HG02642 (cell line): ENCODE results near the gene RPL7A.
A peak's percentile ranks its signal among the peaks of the same experiment; 100 is the strongest.
"Not testable (repeated sequence)": the region's sequence is repeated elsewhere in the genome, so short reads cannot be mapped to it uniquely, and the experiment has no call there.

Experiments used
- ATAC-seq: cut with Tn5 transposase; IDR thresholded peaks from one replicate; pipeline ENCODE4 v1.9.1; 2021; ENCODE audit warnings: mild to moderate bottlenecking; ENCODE audit not compliant: unreplicated experiment, poor library complexity

Gene RPL7A

DNA sequence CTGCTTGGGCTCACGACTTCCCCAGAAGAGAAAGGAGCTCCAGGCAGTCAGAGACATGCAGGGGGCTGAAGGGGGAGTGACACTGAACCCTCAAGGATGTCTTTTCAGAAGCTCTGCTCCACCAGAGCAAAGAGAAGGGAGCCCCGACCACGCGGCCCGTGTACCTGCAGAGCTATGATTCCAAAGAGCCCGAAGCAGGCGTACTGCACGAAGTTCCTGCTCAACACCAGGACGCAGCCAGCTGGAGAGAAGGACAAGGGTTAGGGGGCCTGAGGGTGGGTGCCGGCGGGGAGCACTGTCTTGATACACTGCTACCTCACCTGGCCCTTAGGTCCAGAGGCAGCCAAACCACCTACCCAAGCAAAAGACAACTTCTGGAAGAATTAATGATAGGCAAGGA is 18.4 kb downstream of the RPL7A start:
- ATAC-seq, result no peak

DNA sequence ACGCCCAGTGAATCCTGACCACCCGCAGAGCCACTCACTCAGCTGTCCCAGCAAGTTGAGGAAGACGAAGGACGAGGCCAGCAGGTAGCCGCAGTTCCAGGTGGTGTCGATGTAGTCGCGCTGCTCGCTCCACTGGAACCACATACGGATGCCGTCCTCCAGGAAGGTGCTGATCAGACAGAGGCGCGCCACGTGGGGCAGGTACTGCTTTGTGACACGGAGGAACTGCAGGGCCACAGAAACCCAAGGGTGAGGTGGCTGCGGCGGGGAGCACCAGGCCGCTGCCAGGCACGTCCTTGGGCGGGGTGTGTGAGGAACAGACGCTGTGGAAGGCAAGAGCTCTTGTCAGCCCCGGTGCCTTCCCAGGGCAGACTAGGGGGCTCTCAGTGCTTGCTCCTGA is 19.2 kb downstream of the RPL7A start:
- no peak for ATAC-seq

DNA sequence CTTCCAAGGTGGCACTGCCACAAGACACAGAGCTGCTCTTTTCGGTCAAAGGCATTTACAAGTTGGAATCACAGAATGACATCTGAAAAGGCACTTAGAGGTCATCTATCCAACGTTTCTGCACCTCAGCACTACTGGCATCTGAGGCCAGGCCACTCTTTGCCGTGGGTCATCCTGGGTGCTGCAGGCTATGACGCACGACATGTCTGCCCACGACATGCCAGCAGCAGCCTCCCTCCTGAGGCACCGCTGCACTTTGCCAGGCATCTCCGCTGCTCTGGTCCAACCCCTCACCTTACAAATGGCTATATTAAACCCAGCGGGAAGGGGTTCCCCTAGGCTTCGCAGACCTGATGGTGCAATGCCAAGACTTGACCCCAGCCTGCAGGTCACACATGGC is 19.8 kb downstream of the RPL7A start:
- ATAC-seq, result no peak

DNA sequence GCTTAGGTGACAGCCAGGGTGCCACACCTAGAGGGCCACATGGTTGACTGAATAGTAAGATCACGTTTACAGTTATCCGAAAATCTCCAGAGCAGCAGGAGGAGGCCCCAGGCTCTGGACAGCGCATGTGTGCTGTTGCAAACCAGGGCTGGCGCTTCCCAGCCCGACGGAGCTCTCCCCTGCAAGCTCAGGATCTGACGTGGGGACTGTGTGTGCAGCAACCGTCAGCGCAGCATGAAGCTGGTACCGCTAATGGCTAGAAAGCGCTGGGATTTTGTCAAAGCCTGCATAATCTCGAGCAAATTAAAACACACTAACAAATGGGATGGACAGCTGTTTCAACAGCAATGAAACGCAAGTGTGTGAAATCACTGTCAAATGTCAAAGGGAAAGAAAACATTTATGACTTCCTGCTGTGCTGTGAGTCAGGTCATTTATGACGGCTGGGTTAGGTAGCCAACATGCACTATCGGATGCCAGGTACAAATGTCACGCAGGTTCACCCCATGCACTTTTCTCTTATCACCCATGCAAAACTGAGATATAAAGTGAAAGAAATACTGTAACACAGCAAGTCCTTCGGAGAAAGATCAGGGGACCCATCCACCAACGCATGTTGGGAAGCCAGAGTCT is 20.3 kb downstream of the RPL7A start:
- ATAC-seq, result no peak

DNA sequence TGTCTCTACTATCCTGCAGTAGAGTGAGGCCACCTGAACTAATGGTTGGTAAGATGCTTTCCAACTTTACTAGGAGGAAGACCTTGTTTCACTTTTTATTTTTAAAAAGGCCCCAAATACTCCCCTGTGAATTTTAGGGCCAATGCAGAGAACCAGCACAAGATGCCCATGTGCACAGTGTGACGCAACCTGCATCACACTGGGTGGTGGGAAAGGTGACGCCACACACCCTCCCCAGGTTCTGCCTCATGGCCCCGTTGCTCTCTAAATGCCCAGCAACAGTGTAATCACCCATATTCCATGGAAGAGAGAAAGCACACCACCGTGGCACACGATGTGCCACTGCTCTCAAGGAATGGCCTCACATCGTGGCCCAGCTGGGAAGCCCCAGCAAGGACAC is 21.4 kb downstream of the RPL7A start:
- no peak for ATAC-seq

DNA sequence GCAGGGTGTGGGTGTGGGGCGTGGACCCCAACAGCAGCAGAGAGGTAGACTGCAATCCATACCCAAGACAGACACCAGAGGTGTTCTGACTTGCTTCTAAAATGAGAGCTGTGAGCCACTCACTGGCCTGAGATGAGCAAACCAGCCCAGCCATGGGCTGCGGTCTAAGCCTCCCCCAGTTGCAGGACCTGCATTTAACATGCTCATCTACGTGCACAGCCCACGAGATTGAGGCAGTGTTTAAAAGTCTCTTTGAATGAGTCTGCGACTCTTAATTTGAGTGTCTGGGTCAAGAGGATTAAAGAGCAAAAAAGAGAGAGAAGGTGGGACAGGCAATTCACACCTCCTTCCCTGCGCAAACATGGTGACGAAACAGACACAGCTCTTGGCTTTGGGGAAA is 21.9 kb downstream of the RPL7A start:
- no peak for ATAC-seq

DNA sequence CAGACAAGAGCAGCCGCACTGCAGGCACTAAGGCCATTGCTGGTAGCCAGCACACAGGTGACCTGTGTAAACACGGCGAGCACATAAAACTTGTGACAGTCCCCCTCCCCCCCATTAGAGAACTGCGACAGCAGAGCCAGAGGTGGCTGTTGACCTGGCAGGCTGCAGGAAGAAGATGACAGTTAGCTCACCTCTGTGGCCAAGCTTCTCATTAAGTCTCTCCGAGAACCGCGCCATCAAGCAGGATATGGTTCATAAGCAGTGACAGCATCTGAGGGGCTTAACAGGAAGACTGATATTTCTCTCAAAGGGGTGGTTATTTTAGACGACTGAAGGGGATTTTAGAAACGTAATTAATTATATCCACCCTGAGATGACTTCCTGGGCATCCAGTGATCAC is 22.7 kb downstream of the RPL7A start:
- no peak for ATAC-seq

DNA sequence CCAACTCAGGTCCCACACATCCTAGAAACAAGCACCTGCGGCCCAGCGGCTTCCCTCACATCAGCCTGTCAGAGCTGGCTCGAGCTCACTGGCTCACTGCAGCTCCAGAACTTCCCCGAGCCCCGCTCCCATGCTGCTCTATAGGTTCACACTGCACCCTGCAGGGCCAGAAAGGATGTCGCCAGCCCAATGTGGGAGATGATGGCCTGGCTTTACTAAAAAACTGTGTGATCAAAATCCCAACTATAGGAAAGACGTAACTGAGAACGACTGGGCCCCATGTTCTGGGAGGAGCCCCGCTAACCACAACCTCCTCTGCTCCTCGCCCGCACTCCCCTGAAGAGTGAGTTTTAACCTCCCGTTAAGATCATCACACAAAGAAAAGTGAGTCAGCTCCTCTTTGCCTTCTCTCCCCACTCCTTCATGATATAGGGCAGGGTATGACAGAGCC is 23.3 kb downstream of the RPL7A start:
- no peak for ATAC-seq

DNA sequence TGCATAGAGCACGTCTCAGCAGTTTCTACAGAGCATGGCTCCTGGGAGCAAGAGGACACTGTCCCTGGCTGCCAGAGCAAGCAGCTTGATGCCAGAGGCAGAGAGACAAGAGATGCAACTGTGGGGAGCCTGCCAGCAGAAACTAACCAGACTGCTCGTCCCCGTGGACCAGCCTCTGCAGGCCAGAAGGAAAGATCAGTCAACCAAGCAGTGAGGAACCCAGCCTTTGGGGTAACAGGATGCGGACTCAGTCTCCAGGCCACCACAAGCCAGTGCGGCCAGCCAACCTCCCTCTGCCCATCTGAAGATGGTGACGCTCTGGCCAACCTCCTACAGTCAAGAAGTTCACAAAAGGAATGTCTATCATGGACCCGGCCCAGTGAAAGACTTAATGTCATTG is 24.1 kb downstream of the RPL7A start:
- ATAC-seq, result no peak

DNA sequence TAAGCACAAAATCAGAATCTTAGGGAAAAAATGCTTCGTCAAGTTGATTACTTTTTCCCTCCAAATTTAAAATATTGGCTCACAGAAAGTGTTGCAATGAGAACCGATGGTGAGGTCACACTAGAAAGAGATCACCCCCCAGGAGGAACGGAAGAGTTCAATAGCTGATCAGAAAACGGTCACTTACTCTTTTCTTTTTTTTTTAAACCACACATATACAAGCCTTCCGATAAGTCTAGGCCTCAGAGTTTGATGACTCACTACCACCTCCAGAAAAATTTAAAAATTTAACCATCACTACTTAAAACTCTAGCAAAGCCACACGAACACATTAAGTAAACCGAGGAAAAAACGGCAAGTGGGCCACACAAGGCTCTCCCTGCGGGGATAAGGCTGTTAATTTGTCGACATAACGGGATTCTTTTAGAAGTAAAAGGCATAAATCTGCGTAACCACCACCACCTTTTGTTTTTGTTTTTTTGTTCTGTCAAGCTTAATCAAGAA is 26.6 kb downstream of the RPL7A start:
- ATAC-seq, result no peak

DNA sequence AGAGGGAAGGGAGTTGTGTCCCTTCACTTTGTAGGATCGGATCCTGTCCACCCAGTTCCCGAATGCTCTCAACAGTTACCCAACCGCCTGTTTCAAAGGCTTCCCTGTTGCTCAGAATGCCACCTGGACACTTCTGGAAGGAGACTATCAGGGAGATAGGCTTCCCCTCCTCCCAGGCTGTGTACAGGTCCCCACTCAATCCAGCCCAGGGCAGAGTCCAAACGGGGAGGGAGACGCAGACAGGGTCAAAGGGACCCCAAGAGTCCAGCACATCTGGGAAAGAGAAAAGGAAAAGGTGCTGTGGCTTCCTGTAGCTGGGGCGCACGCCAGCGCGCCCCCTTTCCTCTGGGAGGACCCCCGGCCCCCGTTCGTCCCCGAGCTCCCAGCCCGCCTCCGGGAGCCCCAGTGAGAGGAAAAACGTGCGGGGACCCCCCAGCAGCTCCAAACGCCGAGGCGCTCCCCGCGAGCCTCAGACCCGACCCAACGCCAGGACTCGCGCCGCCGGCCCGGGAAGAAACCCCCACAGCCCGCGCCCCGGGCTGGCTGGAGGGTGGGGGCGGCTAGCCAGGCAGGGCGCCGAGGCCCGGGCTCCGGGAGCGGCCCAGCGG is 27.2 kb downstream of the RPL7A start:
- ATAC-seq, result peak; percentile 28

DNA sequence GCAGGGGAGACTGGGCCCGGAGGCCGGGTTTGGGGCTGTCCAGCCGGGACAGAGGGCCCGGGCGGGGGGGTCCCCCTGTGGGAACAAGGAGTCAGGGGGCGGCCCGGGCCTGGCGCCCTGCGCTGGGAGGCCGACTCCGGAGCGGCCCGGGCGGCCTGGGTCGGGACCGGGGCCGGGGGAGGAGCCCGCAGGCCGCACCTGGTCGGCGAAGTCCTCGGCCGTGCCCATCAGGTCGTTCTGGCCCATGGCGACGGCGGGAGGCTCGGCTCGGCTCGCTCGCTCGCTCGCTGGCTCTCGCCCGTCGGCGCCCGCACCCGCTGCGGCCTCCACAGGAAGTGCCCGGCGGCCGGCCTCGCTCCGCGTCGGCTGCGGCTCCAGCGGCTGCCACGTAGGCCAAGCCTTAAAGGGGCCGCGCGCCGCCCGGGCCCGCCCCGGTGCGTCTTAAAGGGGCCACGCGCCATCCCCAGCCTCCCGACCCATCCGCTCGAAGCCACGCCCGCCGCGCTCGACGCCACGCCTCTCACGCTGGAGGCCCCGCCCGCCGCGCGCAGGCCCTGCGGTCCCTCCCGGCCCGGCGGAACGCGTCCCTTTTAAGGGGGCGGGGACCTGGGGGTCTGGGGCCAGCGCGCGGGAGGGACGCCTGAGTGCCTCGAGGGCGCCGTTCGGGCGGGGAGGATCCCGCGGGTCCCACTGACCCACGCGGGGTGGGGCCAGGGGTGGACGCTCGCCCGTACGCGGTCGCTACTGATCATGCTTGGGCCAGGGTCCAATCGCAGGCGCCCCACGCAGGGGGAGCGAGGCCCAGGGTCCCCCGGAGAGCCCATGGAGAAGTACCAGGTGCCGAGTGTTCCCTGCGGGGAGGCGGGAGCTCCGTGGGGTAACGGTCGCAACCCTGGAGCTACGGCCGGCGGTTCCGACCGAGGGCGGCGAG is 28.0 kb downstream of the RPL7A start, which contains the start of the genes STKLD1 and SURF4:
Gene STKLD1, plus strand, starts transcription at position 643 of the 931 bp plus-strand sequence. Its CDS starts 108 bp downstream, at position 751.
Gene SURF4, minus strand, starts transcription at position 337 of the 931 bp plus-strand sequence. Its CDS starts 91 bp downstream, at position 246.
- ATAC-seq, result peak; percentile 92

DNA sequence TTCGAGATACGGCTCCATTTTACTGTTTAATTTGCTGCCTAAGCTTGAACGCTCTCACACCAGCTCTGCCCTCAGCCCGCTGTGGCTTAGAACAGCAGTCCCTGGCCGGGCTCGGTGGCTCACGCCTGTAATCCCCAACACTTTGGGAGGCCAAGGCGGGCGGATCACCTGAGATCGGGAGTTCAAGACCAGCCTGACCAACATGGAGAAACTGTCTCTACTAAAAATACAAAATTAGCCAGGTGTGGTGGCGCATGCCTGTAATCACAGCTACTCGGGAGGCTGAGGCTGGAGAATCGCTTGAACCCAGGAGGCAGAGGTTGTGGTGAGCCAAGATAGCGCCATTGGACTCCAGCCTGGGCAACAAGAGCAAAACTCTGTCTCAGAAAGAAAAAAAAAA is 29.3 kb downstream of the RPL7A start:
- not testable (repeated sequence) for ATAC-seq

DNA sequence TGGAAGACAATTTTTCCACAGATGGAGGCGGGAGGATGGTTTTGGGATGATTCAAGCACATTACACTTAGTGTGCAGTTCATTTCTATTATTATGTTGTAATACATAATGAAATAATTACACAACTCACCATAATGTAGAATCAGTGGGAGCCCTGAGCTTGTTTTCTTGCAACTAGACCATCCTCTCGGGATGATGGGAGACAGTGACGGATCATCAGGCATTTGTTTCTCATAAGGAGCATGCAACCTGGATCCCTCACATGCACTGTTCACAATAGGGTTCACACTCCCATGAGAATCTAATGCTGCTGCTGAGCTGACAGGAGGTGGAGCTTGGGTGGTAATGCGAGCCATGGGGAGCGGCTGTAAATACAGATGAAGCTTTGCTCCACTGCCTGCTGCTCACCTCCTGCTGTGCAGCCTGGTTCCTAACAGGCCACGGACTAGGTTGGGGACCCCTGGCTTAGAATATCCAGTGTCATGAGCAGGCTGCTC is 29.8 kb downstream of the RPL7A start:
- ATAC-seq, result no peak

DNA sequence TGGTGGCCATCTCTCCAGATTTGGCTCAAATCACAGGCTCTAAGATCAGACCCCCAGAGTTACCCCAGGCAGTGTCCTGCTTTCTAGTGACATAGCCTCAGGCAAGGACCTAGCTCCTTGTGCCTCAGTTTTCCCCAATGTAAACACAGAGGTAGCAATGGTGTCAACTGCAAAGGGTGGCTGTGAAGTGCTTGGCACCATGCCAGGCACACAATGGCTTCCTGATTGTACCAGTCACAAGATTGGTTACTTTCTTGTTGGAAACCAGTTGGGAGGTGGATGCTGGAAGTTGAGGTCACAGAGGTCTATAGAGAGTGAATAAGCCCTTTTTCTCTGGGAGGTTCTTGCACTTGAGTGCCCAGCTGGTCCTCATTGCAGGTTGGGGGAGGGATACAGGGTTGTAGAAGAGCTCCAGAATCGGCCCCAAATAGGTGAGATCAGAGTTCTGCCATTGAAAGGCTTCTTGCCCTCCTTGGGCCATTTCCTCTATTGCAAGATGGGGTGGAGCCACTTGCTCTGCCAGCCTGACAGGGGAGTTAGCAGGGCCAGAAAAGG is 30.5 kb downstream of the RPL7A start:
- no peak for ATAC-seq

DNA sequence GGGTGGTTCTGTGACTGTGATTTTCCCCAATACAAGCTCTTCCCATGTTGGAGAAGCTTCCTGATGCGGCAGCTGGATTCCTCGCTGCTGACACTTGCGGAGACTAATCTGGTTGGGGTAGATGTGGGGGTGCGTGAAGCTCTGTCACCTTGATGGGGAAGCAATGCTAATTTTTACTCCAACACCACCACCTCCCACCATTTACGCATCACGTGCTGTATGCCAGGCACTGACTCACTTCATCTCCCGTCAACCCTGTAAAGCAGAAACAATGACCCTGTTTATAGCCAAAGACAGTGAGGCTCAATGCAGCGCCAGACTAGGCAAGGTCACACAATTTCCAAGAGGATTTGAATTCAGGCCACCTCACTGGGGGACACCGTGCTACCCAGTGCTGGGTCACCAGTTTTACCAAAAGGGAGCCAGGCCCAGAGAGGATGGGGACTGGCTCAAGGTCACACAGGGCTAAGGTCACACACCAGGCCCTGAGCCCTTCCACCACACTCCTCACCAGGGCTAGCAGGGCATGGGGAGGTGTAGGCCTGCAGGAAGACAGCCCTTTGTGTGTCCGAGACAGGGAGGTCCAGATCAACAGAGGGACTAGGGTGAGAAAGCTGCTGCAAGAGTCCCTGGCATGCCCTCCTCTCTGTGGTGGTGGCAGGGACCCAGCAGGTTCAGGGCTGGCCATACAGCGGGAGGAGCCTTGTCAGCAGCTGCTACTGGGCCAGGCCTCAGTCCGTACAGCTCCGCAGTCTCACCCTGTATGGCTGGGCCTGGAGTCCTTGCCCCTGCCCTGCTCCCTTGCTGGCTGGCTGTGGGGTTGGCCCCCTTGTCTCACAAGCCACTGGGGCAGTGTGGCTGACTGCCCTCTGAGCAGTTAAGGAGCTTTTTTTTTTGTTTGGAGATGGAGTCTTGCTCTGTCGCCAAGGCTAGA is 31.4 kb downstream of the RPL7A start:
- ATAC-seq, result no peak

DNA sequence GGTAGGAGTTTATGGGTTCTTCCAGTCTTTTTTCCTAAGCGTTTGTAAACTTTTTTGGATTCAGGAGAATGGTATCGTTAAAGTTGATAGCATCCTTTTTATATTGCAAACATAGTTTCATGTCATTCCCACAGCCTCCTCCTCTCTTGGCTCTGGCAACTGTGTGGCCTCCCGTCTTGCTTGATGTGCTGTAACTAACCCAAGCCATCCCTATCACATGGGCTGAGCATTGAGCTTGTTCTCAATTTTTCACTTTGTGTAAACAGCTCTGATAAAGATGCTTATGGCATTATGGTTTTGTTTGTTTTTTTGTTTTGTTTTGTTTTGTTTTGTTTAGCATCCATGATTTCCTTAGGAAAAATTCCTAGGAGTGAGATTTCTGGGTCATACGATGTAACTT is 32.7 kb downstream of the RPL7A start:
- ATAC-seq, result no peak

DNA sequence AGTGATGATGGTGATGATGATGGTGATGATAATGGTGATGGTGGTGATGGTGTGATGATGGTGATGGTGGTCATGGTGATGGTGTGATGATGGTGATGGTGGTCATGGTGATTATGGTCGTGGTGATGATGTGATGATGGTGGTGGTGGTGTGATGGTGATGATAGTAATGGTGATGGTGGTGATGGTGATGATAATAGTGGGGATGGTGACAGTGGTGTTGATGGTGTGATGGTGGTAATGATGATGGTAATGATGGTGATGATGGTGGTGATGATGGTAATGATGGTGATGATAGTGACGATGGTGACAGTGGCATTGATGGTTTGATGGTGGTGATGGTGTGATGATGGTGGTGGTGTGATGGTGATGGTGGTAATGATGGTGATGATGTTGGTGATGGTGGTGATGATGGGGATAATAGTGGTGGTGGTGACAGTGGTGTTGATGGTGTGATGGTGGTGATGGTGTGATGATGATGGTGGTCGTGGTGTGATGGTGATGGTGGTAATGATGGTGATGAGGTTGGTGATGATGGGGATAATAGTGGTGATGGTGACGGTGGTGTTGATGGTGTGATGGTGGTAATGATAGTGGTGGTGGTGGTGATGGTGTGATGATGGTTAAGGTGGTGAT is 34.6 kb downstream of the RPL7A start:
- ATAC-seq, result no peak

DNA sequence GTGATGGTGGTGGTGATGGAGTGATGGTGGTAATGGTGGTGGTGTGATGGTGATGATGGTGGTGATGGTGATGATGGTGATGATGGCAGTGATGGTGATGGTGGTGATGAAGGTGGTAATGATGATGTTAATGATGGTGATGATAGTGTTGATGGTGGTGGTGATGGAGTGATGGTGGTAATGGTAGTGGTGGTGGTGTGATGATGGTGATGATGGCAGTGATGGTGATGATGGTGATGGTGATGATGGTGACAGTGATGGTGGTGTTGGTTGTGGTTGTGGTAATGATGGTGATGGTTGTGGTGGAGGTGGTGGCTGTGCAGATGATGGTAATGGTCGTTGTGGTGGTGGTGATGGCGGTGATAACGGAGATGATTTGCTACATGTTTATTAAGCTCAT is 35.4 kb downstream of the RPL7A start:
- no peak for ATAC-seq
